OCI-LY7 (cell line): ENCODE measurements around the gene KLHL8. TPM values are rescaled to one million over a fixed set of nuclear protein-coding genes. Genes with fewer than 3 reads are reported as not detected.
A peak's percentile ranks its signal among the peaks of the same experiment; 100 is the strongest.

Experiments
- BruUV-seq: library from RNA; stranded (reverse); fragments of 400-500 nt; replicated peaks from 2 replicates; lab custom pipeline; 2021; lab: Mats Ljungman, UMichigan
- CTCF ChIA-PET: fragments of 300-600 bp; sonication (Branson Sonifier 250); formaldehyde crosslinking; loops from one replicate; lab custom pipeline; 2022; ENCODE audit warnings: antibody characterized with exemption; ENCODE audit not compliant: unreplicated experiment; lab: Charles Lee
- POLR2A ChIA-PET: fragments of 300-600 bp; sonication (Branson Sonifier 250); formaldehyde crosslinking; loops from one replicate; lab custom pipeline; 2022; ENCODE audit warnings: antibody characterized with exemption; lab: Charles Lee
- DNase-seq: peaks from one replicate; pipeline ENCODE4 v3.0.0-alpha.2; 2015; ENCODE audit warnings: low spot score
- H2AFZ ChIP-seq: fragments of 200-600 bp; sonication (generic), shearing (Covaris generic); 2 replicates; pipeline ENCODE4 v1.6.1; 2014; ENCODE audit warnings: mild to moderate bottlenecking, antibody characterized with exemption, low read length, moderate library complexity
- H3K27ac ChIP-seq: fragments of 200-600 bp; sonication (generic); 2 replicates; pipeline ENCODE4 v1.5.1; 2014; ENCODE audit warnings: mixed run types, low read depth, mild to moderate bottlenecking, moderate library complexity, low read length, inconsistent platforms; ENCODE audit not compliant: poor library complexity, severe bottlenecking
- H3K36me3 ChIP-seq: fragments of 200-600 bp; sonication (generic); 2 replicates; pipeline ENCODE4 v1.6.1; 2014; ENCODE audit warnings: mild to moderate bottlenecking, antibody characterized with exemption, low read length, moderate library complexity, mixed read lengths; ENCODE audit not compliant: insufficient read depth
- H3K4me1 ChIP-seq: fragments of 200-600 bp; sonication (generic); 2 replicates; pipeline ENCODE4 v1.5.1; 2014; ENCODE audit warnings: mild to moderate bottlenecking, low read length; ENCODE audit not compliant: insufficient read depth, poor library complexity, severe bottlenecking
- H3K4me2 ChIP-seq: fragments of 200-600 bp; sonication (generic); 2 replicates; pipeline ENCODE4 v1.6.1; 2014; ENCODE audit warnings: mild to moderate bottlenecking, low read length
- H3K4me3 ChIP-seq: fragments of 200-600 bp; sonication (generic); 2 replicates; pipeline ENCODE4 v1.5.1; 2014; ENCODE audit warnings: mild to moderate bottlenecking, low read depth, low read length; ENCODE audit not compliant: poor library complexity, severe bottlenecking
- H3K79me2 ChIP-seq: fragments of 200-600 bp; sonication (generic); 2 replicates; pipeline ENCODE4 v1.6.1; 2016; ENCODE audit warnings: low read depth, mild to moderate bottlenecking, low read length, moderate library complexity, mixed read lengths; ENCODE audit not compliant: insufficient read depth
- H3K9me2 ChIP-seq: fragments of 200-600 bp; sonication (generic); 2 replicates; pipeline ENCODE4 v1.6.1; 2016; ENCODE audit warnings: mild to moderate bottlenecking, low read length, mixed read lengths; ENCODE audit not compliant: insufficient read depth
- H3K9me3 ChIP-seq: fragments of 200-600 bp; sonication (generic); 2 replicates; pipeline ENCODE4 v1.6.1; 2014; ENCODE audit warnings: mild to moderate bottlenecking, mixed run types, low read length, mixed read lengths
- H4K20me1 ChIP-seq: fragments of 200-600 bp; sonication (generic); 2 replicates; pipeline ENCODE4 v1.6.1; 2014; ENCODE audit warnings: mild to moderate bottlenecking, antibody characterized with exemption, low read length, moderate library complexity, mixed read lengths; ENCODE audit not compliant: insufficient read depth
- CTCF ChIP-seq: fragments of 200-600 bp; sonication (generic); conservative IDR thresholded peaks from 2 replicates; pipeline ENCODE4 v1.5.1; 2014; ENCODE audit warnings: mild to moderate bottlenecking, antibody characterized with exemption, low read length, moderate library complexity, mixed read lengths
- EZH2phosphoT487 ChIP-seq: fragments of 200-600 bp; sonication (generic); IDR thresholded peaks from 2 replicates; pipeline ENCODE4 v1.6.1; 2018; ENCODE audit warnings: low read depth, borderline replicate concordance, mild to moderate bottlenecking, mixed run types, antibody characterized with exemption, low read length, moderate library complexity, mixed read lengths
- intact Hi-C: fragments of 100-400 bp; cut with micrococcal nuclease; formaldehyde crosslinking; loops from one replicate; pipeline ENCODE4 v1.10.0; 2022; ENCODE audit not compliant: unreplicated experiment
- total RNA-seq, 2 experiments: library from RNA; depleted of rRNA in 1 of 2; stranded (reverse); fragments of >200 nt in 1 of 2; shearing (Covaris generic) in 1 of 2; gene quantifications; 2 replicates each; pipeline ENCODE4 v1.2.3, GENCODE V29; 2014 to 2022

KLHL8 gene
- total RNA-seq, 2 experiments from 2014 or later: 9.0 to 23.4 TPM

- no peak for TF ChIP-seq CTCF
- no peak for TF ChIP-seq EZH2phosphoT487
- Histone ChIP-seq H3K4me1 (no peaks in the 10 kb centered on the region), H3K79me2 (no peaks in the 10 kb centered on the region), H3K4me2 (no peak overlapping the region), H4K20me1 (no peaks in the 10 kb centered on the region), H3K36me3 (peaks cover 81% of the 10 kb centered on the region), H3K9me3 (no peaks in the 10 kb centered on the region), H2AFZ (no peak overlapping the region), H3K27ac (no peak overlapping the region), H3K4me3 (no peak overlapping the region), H3K9me2 (no peaks in the 10 kb centered on the region)
- POLR2A ChIA-PET: no interaction called here
- no peak for DNase-seq
- intact Hi-C loops: no loop called here
- CTCF ChIA-PET: no interaction called here
- BruUV-seq: no TSS peak
Observed at GRCh38 chr4:87116231-87116630, 104.2 kb downstream of the KLHL8 start.

GRCh38 chr4:87114245-87115062, 106.0 kb downstream of the KLHL8 start:
- Histone ChIP-seq H3K9me2 (no peaks in the 10 kb centered on the region), H3K9me3 (no peaks in the 10 kb centered on the region), H3K4me2 (no peak overlapping the region), H3K79me2 (no peaks in the 10 kb centered on the region), H3K27ac (no peak overlapping the region), H3K4me1 (no peaks in the 10 kb centered on the region), H4K20me1 (no peaks in the 10 kb centered on the region), H3K36me3 (peaks cover 81% of the 10 kb centered on the region), H3K4me3 (no peak overlapping the region), H2AFZ (no peak overlapping the region)
- CTCF ChIA-PET: no interaction called here
- DNase-seq: no peak
- intact Hi-C loops: no loop called here
- BruUV-seq: no TSS peak
- POLR2A ChIA-PET: interaction anchor here (0.5 to 1.3 kb wide), 3 partner anchors 8 to 69 kb away, joined by 3 to 4 read pairs (median 3); no protein-coding TSS in a partner anchor
- 0 out of 2 replicates have a peak, but pooled peaks have one; percentile 25 for TF ChIP-seq CTCF
- no peak for TF ChIP-seq EZH2phosphoT487

- H3K9me3 ChIP-seq: no peaks in the 10 kb centered on the region
- H3K36me3 ChIP-seq: peaks cover 80% of the 10 kb centered on the region
- DNase-seq: no peak
- intact Hi-C loops: no loop called here
- no peaks in the 10 kb centered on the region for H3K79me2 ChIP-seq
- peaks cover 5% of the 10 kb centered on the region; the same call in 1 of the 2 replicates for H4K20me1 ChIP-seq
- no peak overlapping the region for H3K4me3 ChIP-seq
- TF ChIP-seq EZH2phosphoT487: no peak
- no peak for TF ChIP-seq CTCF
- no peak overlapping the region for H3K4me2 ChIP-seq
- CTCF ChIA-PET: no interaction called here
- no peak overlapping the region for H3K27ac ChIP-seq
- H3K9me2 ChIP-seq: no peaks in the 10 kb centered on the region
- BruUV-seq: no TSS peak
- H2AFZ ChIP-seq: no peak overlapping the region
- POLR2A ChIA-PET: no interaction called here
- no peaks in the 10 kb centered on the region for H3K4me1 ChIP-seq
Observed at GRCh38 chr4:87112063-87112462, 108.4 kb downstream of the KLHL8 start.
